PC-9 (cell line): ENCODE results near the gene SBF2. TPM values are rescaled to one million over a fixed set of nuclear protein-coding genes. Genes with fewer than 3 reads are reported as not detected.
"Not testable (repeated sequence)": the region's sequence is repeated elsewhere in the genome, so short reads cannot be mapped to it uniquely, and the experiment has no call there.

ENCODE experiments used
- BruUV-seq: library from RNA; stranded (reverse); fragments of 400-500 nt; replicated peaks from 2 replicates; lab custom pipeline; 2021; lab: Mats Ljungman, UMichigan
- CTCF ChIA-PET: fragments of 300-600 bp; sonication (Branson Sonifier 250); formaldehyde crosslinking; loops from one replicate; lab custom pipeline; 2022; ENCODE audit warnings: antibody characterized with exemption; lab: Charles Lee
- POLR2A ChIA-PET: fragments of 300-600 bp; sonication (Branson Sonifier 250); formaldehyde crosslinking; loops from one replicate; lab custom pipeline; 2022; ENCODE audit warnings: antibody characterized with exemption; ENCODE audit not compliant: unreplicated experiment; lab: Charles Lee
- DNase-seq, 2 experiments: peaks; one replicate each; pipeline versions ENCODE4 v3.0.0 to v3.0.0-alpha.2; 2015 to 2022; ENCODE audit warnings: mixed read lengths in 1 of 2
- H2AFZ ChIP-seq: fragments of 200-600 bp; sonication (generic); 2 replicates; pipeline ENCODE4 v1.8.1; 2017; ENCODE audit warnings: antibody characterized with exemption
- H3F3A ChIP-seq: fragments of 200-600 bp; sonication (generic); 2 replicates; pipeline ENCODE4 v1.8.1; 2017; ENCODE audit warnings: antibody characterized with exemption, mild to moderate bottlenecking, low read depth; ENCODE audit not compliant: insufficient read depth
- H3K27ac ChIP-seq: fragments of 200-600 bp; sonication (generic); 2 replicates; pipeline ENCODE4 v1.6.1; 2016; ENCODE audit warnings: mixed run types
- H3K27me3 ChIP-seq: fragments of 200-600 bp; sonication (generic); 2 replicates; pipeline ENCODE4 v1.6.1; 2016; ENCODE audit warnings: low read depth, mixed run types; ENCODE audit not compliant: insufficient read depth
- H3K36me3 ChIP-seq: fragments of 200-600 bp; sonication (generic); 2 replicates; pipeline ENCODE4 v1.6.1; 2016; ENCODE audit warnings: low read depth, mixed run types
- H3K4me1 ChIP-seq: fragments of 200-600 bp; sonication (generic); replicated peaks from 2 replicates; pipeline ENCODE4 v1.6.1; 2016; ENCODE audit warnings: mixed run types; ENCODE audit not compliant: insufficient read depth
- H3K4me2 ChIP-seq: fragments of 200-600 bp; sonication (generic); 2 replicates; pipeline ENCODE4 v1.6.1; 2017; ENCODE audit warnings: mixed run types
- H3K4me3 ChIP-seq: fragments of 200-600 bp; sonication (generic); 2 replicates; pipeline ENCODE4 v1.6.1; 2016; ENCODE audit warnings: mixed run types
- H3K79me2 ChIP-seq: fragments of 200-600 bp; sonication (generic); 2 replicates; pipeline ENCODE4 v1.6.1; 2017; ENCODE audit warnings: low read depth, mixed run types
- H3K9me2 ChIP-seq: fragments of 200-600 bp; sonication (generic); 2 replicates; pipeline ENCODE4 v1.8.1; 2017; ENCODE audit warnings: mild to moderate bottlenecking; ENCODE audit not compliant: insufficient read depth
- H3K9me3 ChIP-seq: fragments of 200-600 bp; sonication (generic); 2 replicates; pipeline ENCODE4 v1.8.1; 2016; ENCODE audit warnings: low read depth; ENCODE audit not compliant: insufficient read depth
- H4K20me1 ChIP-seq: fragments of 200-600 bp; sonication (generic); 2 replicates; pipeline ENCODE4 v1.8.1; 2017; ENCODE audit not compliant: insufficient read depth
- EZH2 ChIP-seq: fragments of 200-600 bp; sonication (generic); IDR thresholded peaks from 2 replicates; pipeline ENCODE4 v1.8.0; 2017; ENCODE audit warnings: antibody characterized with exemption, low read depth
- intact Hi-C: fragments of 100-400 bp; cut with micrococcal nuclease; formaldehyde crosslinking; loops from one replicate; pipeline ENCODE4 v1.10.0; 2022; ENCODE audit not compliant: unreplicated experiment
- total RNA-seq: library from RNA; stranded (reverse); gene quantifications from 2 replicates; pipeline ENCODE4 v1.2.3, GENCODE V29; 2021
- TF ChIP-seq, protein P1 (sequence below): fragments of 200-600 bp; sonication (generic); conservative IDR thresholded peaks from 2 replicates; pipeline ENCODE4 v1.6.1; 2017; ENCODE audit warnings: mixed run types, antibody characterized with exemption, mild to moderate bottlenecking, moderate library complexity

Gene SBF2
- total RNA-seq, 1 experiment from 2014 or later, result 18.6 TPM

- peaks cover 9% of the 10 kb centered on the region; the same call in 1 of the 2 replicates for H3K4me1 ChIP-seq
- no peak overlapping the region for H3K4me3 ChIP-seq
- H3K36me3 ChIP-seq, result no peaks in the 10 kb centered on the region
- ChIA-PET CTCF (no interaction called here), POLR2A (no interaction called here)
- H3K27ac ChIP-seq, result no peak overlapping the region
- H3K4me2 ChIP-seq, result no peak overlapping the region
- H3K9me2 ChIP-seq, result no peaks in the 10 kb centered on the region
- intact Hi-C loops, result no loop called here
- H4K20me1 ChIP-seq, result no peaks in the 10 kb centered on the region
- DNase-seq, result peak in 1 of 2 experiments; percentile 62
- H2AFZ ChIP-seq, result no peak overlapping the region
- TF ChIP-seq, protein P1, sequence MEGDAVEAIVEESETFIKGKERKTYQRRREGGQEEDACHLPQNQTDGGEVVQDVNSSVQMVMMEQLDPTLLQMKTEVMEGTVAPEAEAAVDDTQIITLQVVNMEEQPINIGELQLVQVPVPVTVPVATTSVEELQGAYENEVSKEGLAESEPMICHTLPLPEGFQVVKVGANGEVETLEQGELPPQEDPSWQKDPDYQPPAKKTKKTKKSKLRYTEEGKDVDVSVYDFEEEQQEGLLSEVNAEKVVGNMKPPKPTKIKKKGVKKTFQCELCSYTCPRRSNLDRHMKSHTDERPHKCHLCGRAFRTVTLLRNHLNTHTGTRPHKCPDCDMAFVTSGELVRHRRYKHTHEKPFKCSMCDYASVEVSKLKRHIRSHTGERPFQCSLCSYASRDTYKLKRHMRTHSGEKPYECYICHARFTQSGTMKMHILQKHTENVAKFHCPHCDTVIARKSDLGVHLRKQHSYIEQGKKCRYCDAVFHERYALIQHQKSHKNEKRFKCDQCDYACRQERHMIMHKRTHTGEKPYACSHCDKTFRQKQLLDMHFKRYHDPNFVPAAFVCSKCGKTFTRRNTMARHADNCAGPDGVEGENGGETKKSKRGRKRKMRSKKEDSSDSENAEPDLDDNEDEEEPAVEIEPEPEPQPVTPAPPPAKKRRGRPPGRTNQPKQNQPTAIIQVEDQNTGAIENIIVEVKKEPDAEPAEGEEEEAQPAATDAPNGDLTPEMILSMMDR, result no peak
- no peak for TF ChIP-seq EZH2
- H3F3A ChIP-seq, result 0 out of 2 replicates have a peak, but pooled peaks cover 5% of the 10 kb centered on the region
- no TSS peak for BruUV-seq
- no peaks in the 10 kb centered on the region for H3K27me3 ChIP-seq
- no peaks in the 10 kb centered on the region for H3K9me3 ChIP-seq
- H3K79me2 ChIP-seq, result no peaks in the 10 kb centered on the region
Measured at GRCh38 chr11:9943386-9944110, 350.5 kb downstream of the SBF2 start.

DNA sequence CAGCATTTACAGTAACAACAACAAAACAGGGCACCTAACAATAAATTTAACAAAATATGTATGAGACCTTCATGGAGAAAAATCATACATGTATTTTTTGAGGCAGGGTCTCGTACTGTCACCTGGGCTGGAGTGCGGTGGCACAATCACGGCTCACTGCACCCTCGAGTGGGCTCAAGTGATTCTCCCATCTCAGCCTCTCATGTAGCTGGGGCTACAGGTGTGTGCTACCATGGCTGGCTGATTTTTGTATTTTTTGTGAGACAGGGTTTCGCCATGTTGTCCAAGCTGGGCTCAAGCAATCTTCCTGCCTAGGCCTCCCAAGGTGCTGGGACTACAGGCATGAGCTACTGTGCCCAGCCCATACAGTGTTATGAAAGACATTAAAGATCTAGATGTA lies 352.0 kb downstream of the SBF2 start:
- POLR2A ChIA-PET, result no interaction called here
- intact Hi-C loops, result no loop called here

GRCh38 chr11:9939150-9939549 lies 354.9 kb downstream of the SBF2 start:
- H3K4me2 ChIP-seq, H3K9me3 ChIP-seq, POLR2A ChIA-PET, H3F3A ChIP-seq, H3K27ac ChIP-seq, H3K9me2 ChIP-seq, intact Hi-C loops, H4K20me1 ChIP-seq, H3K36me3 ChIP-seq, H3K79me2 ChIP-seq, CTCF ChIA-PET, H3K27me3 ChIP-seq, DNase-seq, H3K4me3 ChIP-seq, BruUV-seq, H2AFZ ChIP-seq, H3K4me1 ChIP-seq: not testable (repeated sequence)

More for the DNA sequence above, 352.0 kb downstream of the SBF2 start:
- peaks cover 9% of the 10 kb centered on the region; the same call in 1 of the 2 replicates for H3K4me1 ChIP-seq
- DNase-seq, result no peak
- no peak for TF ChIP-seq EZH2
- TF ChIP-seq, protein P1, result no peak
- CTCF ChIA-PET, result no interaction called here
- H3F3A ChIP-seq, result 0 out of 2 replicates have a peak, but pooled peaks cover 5% of the 10 kb centered on the region
- H3K27me3 ChIP-seq, result no peaks in the 10 kb centered on the region
- H4K20me1 ChIP-seq, result no peaks in the 10 kb centered on the region
- no peak overlapping the region for H3K4me3 ChIP-seq
- H3K9me2 ChIP-seq, result no peaks in the 10 kb centered on the region
- H3K9me3 ChIP-seq, result no peaks in the 10 kb centered on the region
- no peaks in the 10 kb centered on the region for H3K79me2 ChIP-seq
- no peak overlapping the region for H3K4me2 ChIP-seq
- no TSS peak for BruUV-seq
- no peak overlapping the region for H3K27ac ChIP-seq
- no peaks in the 10 kb centered on the region for H3K36me3 ChIP-seq
- H2AFZ ChIP-seq, result no peak overlapping the region
